Measurements from ENCODE around the gene SCFD2.

DNA sequence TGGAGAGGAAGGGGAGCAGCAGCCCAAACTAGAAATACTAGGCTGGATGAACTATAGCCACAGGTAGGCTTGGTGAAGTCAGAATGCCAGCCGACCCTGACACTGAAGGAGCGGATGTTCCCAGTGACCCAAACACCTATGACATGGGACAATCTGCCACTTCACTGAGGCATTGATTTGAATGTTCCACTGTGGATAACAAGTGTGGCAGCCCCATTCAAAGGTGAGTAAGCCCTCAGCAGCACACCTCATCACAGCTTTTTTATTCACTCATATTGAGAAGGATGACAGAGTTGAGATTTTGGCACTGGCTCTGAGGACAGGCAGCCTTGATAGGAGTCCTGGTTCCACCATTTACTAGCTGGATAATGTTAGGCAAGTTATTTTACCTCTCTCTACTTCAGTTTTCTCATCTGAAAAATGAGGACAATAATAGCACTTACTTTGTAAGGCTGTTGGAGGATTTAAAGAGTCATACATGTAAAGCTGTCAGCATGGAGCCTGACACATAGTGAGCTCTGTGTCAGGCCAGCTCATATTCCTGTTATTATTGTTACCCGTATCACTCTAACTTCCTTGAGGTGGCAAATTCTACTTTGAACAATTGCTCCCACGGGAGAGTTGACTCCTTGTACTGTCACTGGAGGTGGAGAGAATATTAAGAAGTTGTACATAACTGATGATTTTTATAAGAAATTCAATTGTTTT is 389.2 kb downstream of the SCFD2 start:
- TF ChIP-seq, protein P1, sequence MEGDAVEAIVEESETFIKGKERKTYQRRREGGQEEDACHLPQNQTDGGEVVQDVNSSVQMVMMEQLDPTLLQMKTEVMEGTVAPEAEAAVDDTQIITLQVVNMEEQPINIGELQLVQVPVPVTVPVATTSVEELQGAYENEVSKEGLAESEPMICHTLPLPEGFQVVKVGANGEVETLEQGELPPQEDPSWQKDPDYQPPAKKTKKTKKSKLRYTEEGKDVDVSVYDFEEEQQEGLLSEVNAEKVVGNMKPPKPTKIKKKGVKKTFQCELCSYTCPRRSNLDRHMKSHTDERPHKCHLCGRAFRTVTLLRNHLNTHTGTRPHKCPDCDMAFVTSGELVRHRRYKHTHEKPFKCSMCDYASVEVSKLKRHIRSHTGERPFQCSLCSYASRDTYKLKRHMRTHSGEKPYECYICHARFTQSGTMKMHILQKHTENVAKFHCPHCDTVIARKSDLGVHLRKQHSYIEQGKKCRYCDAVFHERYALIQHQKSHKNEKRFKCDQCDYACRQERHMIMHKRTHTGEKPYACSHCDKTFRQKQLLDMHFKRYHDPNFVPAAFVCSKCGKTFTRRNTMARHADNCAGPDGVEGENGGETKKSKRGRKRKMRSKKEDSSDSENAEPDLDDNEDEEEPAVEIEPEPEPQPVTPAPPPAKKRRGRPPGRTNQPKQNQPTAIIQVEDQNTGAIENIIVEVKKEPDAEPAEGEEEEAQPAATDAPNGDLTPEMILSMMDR (IDR thresholded peaks at IDR 0.05), result no peak
- TF ChIP-seq POLR2AphosphoS5 (IDR thresholded peaks at IDR 0.05; ENCODE audit: low read depth, low read length) (no peak), SIN3A (IDR thresholded peaks at IDR 0.05; ENCODE audit: borderline replicate concordance, insufficient read depth, low read depth, low read length) (no peak), TCF7L2 (IDR thresholded peaks at IDR 0.05; ENCODE audit: low read depth, low read length) (no peak)
- TF ChIP-seq, protein P2, sequence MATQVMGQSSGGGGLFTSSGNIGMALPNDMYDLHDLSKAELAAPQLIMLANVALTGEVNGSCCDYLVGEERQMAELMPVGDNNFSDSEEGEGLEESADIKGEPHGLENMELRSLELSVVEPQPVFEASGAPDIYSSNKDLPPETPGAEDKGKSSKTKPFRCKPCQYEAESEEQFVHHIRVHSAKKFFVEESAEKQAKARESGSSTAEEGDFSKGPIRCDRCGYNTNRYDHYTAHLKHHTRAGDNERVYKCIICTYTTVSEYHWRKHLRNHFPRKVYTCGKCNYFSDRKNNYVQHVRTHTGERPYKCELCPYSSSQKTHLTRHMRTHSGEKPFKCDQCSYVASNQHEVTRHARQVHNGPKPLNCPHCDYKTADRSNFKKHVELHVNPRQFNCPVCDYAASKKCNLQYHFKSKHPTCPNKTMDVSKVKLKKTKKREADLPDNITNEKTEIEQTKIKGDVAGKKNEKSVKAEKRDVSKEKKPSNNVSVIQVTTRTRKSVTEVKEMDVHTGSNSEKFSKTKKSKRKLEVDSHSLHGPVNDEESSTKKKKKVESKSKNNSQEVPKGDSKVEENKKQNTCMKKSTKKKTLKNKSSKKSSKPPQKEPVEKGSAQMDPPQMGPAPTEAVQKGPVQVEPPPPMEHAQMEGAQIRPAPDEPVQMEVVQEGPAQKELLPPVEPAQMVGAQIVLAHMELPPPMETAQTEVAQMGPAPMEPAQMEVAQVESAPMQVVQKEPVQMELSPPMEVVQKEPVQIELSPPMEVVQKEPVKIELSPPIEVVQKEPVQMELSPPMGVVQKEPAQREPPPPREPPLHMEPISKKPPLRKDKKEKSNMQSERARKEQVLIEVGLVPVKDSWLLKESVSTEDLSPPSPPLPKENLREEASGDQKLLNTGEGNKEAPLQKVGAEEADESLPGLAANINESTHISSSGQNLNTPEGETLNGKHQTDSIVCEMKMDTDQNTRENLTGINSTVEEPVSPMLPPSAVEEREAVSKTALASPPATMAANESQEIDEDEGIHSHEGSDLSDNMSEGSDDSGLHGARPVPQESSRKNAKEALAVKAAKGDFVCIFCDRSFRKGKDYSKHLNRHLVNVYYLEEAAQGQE (IDR thresholded peaks at IDR 0.05; ENCODE audit: insufficient read depth in 1 of 2, low read depth in 2 of 2, low read length in 1 of 2), result no peak
